ENCODE results near the gene PGS1.

DNA sequence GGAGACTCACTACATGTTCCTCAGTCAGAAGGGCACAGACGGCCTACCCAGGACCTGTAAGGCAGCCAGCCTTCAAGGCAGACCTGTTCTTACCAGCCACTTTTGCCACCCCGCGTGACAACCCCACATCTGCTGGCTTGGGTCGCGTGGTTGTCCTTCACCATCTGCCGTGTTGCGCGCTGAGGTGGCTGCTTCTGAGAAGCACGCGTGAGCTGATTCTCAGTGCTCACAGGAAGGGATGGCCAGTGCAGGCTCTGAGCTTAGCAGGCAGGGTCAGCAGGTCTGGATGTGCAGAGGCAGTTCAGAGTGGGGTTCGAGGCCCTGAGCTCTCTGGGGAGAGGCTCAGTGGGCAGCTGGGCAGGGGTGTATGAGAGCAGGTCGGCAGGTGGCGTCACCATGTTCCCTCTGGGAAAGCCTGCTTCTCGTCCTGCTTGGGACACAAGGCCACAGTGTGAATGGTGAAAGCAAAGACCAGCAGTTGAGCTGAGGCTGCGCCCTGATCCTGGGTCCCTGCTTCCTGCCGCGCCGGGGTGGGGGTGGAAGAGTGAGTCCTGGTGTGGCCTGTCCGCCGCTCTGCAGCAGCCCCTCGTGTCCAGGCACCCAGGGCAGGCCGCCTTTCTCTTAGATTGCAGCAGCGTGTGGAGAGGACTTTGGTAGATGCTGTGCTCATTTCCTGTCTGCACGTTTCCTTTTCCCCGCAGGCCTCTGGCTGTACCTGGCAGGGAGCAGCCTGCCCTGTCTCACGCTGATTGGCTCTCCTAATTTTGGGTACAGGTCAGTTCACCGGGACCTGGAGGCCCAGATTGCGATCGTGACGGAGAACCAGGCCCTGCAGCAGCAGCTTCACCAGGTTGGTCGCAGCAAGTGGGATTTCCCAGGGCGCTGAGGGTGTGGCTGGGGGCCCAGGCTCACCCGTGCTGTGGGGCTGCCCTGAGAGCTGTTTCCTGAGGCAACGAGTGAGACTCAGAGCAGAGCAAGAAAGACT, 36.0 kb downstream of the PGS1 start:
- TF ChIP-seq CTCF (conservative IDR thresholded peaks at IDR 0.05 in 1 of 2, IDR thresholded peaks at IDR 0.05 in 1 of 2; ENCODE audit: low read depth in 1 of 2, low read length in 2 of 2) = no peak
- TF ChIP-seq EZH2 (IDR thresholded peaks at IDR 0.05; ENCODE audit: low read length, missing control alignments) = no peak
